GM18951 (cell line): ENCODE results near the gene GNG13.
"Not testable (repeated sequence)": the region's sequence is repeated elsewhere in the genome, so short reads cannot be mapped to it uniquely, and the experiment has no call there.

Experiments used
- POLR2A ChIP-seq: IDR thresholded peaks from 4 replicates; pipeline ENCODE4 v1.6.1; 2011; ENCODE audit warnings: mild to moderate bottlenecking; ENCODE audit not compliant: insufficient read length, insufficient read depth; ENCODE audit errors: extremely low read depth
- in situ Hi-C: fragments of 300-500 bp; cut with MboI; formaldehyde crosslinking; loops from one replicate; pipeline ENCODE4 v1.12.0; 2022; ENCODE audit warnings: low sequenced_read_pairs, mixed read lengths, inconsistent platforms; ENCODE audit not compliant: unreplicated experiment

Gene GNG13

GRCh38 chr16:781346-782010 is 19.1 kb downstream of the GNG13 start:
- in situ Hi-C loops, result loop anchor here (10.0 kb wide), 1 partner anchor 67 kb away; the partner anchor contains the start of gene METRN
- no peak for TF ChIP-seq POLR2A

GRCh38 chr16:780296-780695 is 20.2 kb downstream of the GNG13 start:
- in situ Hi-C loops, result loop anchor here (10.0 kb wide), 1 partner anchor 65 kb away; the partner anchor contains the start of gene METRN

GRCh38 chr16:779561-779960 is 21.0 kb downstream of the GNG13 start:
- TF ChIP-seq POLR2A, result no peak
- in situ Hi-C loops, result no loop called here

More at GRCh38 chr16:780296-780695, 20.2 kb downstream of the GNG13 start:
- TF ChIP-seq POLR2A, result no peak

GRCh38 chr16:778909-779527 is 21.5 kb downstream of the GNG13 start:
- in situ Hi-C loops, result no loop called here
- no peak for TF ChIP-seq POLR2A

GRCh38 chr16:778447-778846 is 22.1 kb downstream of the GNG13 start:
- in situ Hi-C loops, result no loop called here

GRCh38 chr16:777826-778225 is 22.7 kb downstream of the GNG13 start:
- TF ChIP-seq POLR2A, result no peak
- in situ Hi-C loops, result no loop called here

More at GRCh38 chr16:778447-778846, 22.1 kb downstream of the GNG13 start:
- no peak for TF ChIP-seq POLR2A

- in situ Hi-C loops, result no loop called here
- TF ChIP-seq POLR2A, result no peak
These were observed 23.7 kb downstream of the GNG13 start for GRCh38 chr16:776824-777223.

- in situ Hi-C loops, result not testable (repeated sequence)
These were observed 24.2 kb downstream of the GNG13 start for GRCh38 chr16:776298-776697.

- in situ Hi-C loops, result no loop called here
- no peak for TF ChIP-seq POLR2A
These were observed 25.2 kb downstream of the GNG13 start for GRCh38 chr16:775236-775796.

- no peak for TF ChIP-seq POLR2A
- in situ Hi-C loops, result no loop called here
These were observed 26.2 kb downstream of the GNG13 start for GRCh38 chr16:774086-775001.

GRCh38 chr16:772959-773358 is 27.6 kb downstream of the GNG13 start:
- no peak for TF ChIP-seq POLR2A
- in situ Hi-C loops, result no loop called here

GRCh38 chr16:770411-770810 is 30.1 kb downstream of the GNG13 start:
- no peak for TF ChIP-seq POLR2A

GRCh38 chr16:769934-770333 is 30.6 kb downstream of the GNG13 start:
- no peak for TF ChIP-seq POLR2A
- in situ Hi-C loops, result no loop called here

More at GRCh38 chr16:770411-770810, 30.1 kb downstream of the GNG13 start:
- in situ Hi-C loops, result no loop called here
